HG02938 (cell line): ENCODE data around the gene AMDHD2.
"Not testable (repeated sequence)": the region's sequence is repeated elsewhere in the genome, so short reads cannot be mapped to it uniquely, and the experiment has no call there.

Experiments
- ATAC-seq: cut with Tn5 transposase; IDR thresholded peaks from one replicate; pipeline ENCODE4 v1.9.1; 2021; ENCODE audit warnings: mild to moderate bottlenecking, moderate library complexity; ENCODE audit not compliant: unreplicated experiment

AMDHD2 gene

GRCh38 chr16:2531696-2532493, 11.7 kb downstream of the AMDHD2 start:
- peak; percentile 74 for ATAC-seq

GRCh38 chr16:2532494-2533141, 12.4 kb downstream of the AMDHD2 start:
- ATAC-seq, result no peak

DNA sequence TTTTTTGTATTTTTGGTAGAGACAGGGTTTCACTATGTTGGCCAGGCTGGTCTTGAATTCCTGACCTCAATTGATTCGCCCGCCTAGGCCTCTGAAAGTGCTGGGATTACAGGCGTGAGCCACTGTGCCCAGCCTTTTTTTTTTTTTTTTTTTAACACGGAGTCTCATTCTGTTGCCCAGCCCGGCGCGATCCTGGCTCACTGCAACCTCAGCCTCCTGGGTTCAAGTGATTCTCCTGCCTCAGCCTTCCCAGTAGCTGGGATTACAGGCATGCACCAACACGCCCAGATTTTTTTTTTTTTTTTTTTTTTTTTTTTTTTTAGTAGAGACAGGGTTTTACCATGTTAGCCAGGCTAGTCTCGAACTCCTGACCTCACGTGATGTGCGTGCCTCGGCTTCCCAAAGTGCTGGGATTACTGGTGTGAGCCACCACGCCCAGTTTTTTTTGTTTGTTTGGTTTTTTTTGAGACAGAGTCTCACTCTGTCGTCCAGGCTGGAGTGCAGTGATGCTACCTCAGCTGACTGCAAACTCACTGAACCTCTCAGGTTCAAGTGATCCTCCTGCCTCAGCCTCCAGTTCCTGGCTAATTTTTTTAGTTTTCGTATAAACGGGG, 13.1 kb downstream of the AMDHD2 start:
- ATAC-seq, result not testable (repeated sequence)

- ATAC-seq, result no peak
Measured at GRCh38 chr16:2533912-2534311, 13.7 kb downstream of the AMDHD2 start.

DNA sequence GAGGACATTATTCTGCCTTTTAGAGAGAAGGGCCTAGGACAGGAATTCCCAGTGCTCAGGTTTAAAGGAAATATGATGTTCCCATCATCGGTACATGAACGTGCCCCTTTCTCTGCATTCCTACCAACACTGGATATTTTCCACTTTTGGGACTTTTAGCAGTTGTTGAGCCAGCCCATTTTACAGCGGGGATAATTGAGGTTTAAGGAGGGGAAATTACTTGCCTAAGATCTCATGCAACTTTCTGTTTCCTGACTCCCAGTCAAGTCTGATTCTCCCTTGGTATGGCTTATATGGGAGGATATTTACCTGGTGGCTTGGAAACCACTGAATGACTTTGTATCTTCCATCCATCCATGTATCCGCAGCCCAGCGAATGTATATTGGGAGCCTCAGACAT, 14.2 kb downstream of the AMDHD2 start:
- not testable (repeated sequence) for ATAC-seq

DNA sequence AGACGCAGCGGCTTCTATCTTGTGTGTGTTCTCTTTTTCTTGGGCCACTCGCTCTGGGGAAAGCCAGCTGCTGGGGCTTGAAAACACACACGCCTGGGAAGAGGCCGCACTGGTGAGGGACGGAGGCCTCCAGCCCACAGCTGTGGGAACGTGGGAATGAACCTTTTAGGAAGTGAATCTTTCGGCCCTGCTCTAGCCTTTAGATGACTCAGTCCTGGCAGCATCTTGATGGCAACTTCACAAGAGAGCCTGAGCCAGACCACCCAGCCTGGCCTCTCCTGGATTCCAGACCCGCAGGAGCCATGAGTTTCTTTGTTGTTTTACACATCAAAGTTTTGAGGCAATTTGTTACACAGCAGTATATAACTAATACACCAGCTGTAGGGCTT, 15.4 kb downstream of the AMDHD2 start:
- ATAC-seq, result no peak

GRCh38 chr16:2537451-2538379, 17.5 kb downstream of the AMDHD2 start, which contains the start of gene PDPK1:
Gene PDPK1 (plus strand): TSS chr16:2538021. CDS start chr16:2538113, 92 bp downstream.
- ATAC-seq, result peak; percentile 63

- not testable (repeated sequence) for ATAC-seq
Measured at GRCh38 chr16:2539192-2539844, 19.1 kb downstream of the AMDHD2 start.

DNA sequence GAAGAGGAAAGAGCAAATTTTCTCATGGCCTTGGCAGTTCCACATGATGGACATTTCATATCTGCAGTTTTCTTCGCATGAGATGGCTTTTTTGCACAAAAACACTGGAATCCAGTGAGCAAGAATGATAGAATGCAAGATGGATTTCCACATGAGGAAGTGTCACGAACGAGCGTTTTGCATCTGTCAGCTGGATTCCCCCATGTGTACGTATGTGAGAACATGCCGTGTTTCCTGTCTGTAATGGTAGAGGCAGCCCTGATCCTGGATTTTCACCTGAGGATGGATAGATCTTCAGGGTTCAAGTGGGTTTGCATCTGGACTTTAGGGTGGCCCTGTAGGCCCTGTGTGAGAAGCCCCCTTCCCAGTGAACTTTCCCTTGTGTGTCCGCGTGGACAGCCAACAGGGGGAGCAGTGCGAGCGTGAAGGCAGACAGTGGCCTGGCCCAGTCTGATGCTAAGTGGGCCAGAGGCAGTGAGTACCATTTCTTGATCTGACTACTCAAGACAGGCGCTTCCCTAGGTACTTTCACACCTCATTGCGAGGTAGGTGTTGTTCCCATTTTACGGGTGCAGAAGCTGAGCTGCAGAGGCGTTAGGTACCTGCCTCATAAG, 19.8 kb downstream of the AMDHD2 start:
- ATAC-seq, result not testable (repeated sequence)

DNA sequence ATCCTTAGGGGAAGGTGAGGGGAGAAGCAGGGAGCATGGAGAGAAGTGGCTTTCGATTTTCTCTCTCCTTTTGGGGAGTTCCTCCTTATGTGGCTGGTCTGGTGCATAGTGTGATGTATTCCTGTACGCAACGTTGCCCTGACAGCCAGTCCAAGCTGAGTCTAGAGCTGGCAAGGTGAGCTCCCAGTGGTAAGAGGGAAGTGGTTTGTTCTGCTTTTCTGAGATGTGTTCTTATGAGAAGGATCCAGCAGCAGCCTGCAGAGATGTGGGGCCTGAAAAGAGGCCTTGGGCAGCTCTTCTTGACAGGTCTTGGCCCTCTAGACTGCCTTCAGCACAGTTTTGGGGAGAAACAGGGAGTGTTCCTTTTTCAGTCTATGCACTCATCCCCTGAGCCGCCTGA, 20.7 kb downstream of the AMDHD2 start:
- not testable (repeated sequence) for ATAC-seq

DNA sequence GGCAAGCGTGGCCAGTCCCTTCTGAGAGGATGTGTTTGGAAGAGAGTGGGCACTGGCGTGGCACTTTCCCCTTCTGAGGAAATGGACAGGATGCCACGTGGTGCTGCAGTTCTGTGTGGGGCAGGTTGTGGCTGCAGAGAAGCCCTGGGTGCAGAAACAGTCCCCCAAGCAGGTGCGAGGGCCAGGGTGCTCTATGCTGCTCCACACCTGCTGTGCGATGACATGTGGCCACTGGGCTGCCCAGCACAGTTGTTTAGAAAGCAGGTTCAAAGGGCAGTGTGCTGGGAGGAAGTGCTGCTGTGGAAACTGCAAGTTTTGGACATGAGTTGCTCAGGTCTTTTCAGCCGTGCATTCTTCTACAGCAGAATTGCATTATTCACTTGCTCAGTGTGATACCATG, 21.2 kb downstream of the AMDHD2 start:
- ATAC-seq, result not testable (repeated sequence)

GRCh38 chr16:2543771-2544170, 23.6 kb downstream of the AMDHD2 start:
- not testable (repeated sequence) for ATAC-seq

GRCh38 chr16:2550283-2550878, 30.2 kb downstream of the AMDHD2 start:
- not testable (repeated sequence) for ATAC-seq

- not testable (repeated sequence) for ATAC-seq
Measured at GRCh38 chr16:2551420-2551889, 31.3 kb downstream of the AMDHD2 start.

GRCh38 chr16:2554709-2555425, 34.7 kb downstream of the AMDHD2 start:
- ATAC-seq, result not testable (repeated sequence)

GRCh38 chr16:2557150-2557549, 37.0 kb downstream of the AMDHD2 start:
- ATAC-seq, result not testable (repeated sequence)

- ATAC-seq, result peak; percentile 51
Measured at GRCh38 chr16:2560131-2560797, 40.1 kb downstream of the AMDHD2 start.

DNA sequence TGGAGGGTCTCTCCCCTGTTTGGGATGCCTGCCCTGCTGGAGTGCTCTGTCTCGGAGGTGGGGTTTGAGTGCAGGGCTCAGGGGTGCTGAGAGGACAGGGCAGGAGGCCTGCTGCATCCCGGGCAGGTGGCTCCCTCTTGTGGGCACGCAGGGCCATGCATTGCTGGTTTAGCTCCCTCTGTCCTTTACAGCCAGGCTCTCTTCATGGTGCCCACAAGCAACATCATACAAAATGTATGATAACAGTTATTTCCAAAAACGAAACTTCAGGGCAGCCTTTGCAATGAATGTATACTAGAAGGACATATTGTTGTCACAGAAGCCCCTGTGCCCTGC, 40.6 kb downstream of the AMDHD2 start:
- peak; percentile 37 for ATAC-seq
